ENCODE data around the gene RITA1. TPM values are rescaled to one million over a fixed set of nuclear protein-coding genes. Genes with fewer than 3 reads are reported as not detected.

RITA1 gene
- total RNA-seq, 1 experiment from 2014 or later, result 20.7 TPM

GRCh38 chr12:113235976-113236375 is 50.5 kb downstream of the RITA1 start:
- Histone ChIP-seq H4K20me1 (ENCODE audit: insufficient read depth) (no peaks in the 10 kb centered on the region), H2AFZ (ENCODE audit: low read depth, low read length, poor library complexity, severe bottlenecking) (no peak overlapping the region), H3K9me3 (ENCODE audit: control insufficient read depth in 1 of 2, insufficient read depth in 1 of 2, low read depth in 1 of 2, low read length in 2 of 2) (no peaks in the 10 kb centered on the region), H3K9ac (ENCODE audit: low read length) (no peak overlapping the region), H3K4me2 (ENCODE audit: low read length) (no peak overlapping the region), H3K9me2 (ENCODE audit: insufficient read depth) (no peaks in the 10 kb centered on the region), H3K27ac (ENCODE audit: low read depth, low read length) (no peak overlapping the region), H3K36me3 (ENCODE audit: control insufficient read depth in 1 of 2, insufficient read depth in 2 of 2, low read length in 2 of 2) (peaks cover 0 to 12% of the 10 kb centered on the region in 2 experiments; a peak in 1 of 4 replicates), H3K4me3 (replicated peaks in 1 of 2; ENCODE audit: low read depth in 1 of 2, low read length in 2 of 2) (no peak overlapping the region), H3K79me2 (ENCODE audit: insufficient read depth, low read length) (no peaks in the 10 kb centered on the region), H3K27me3 (ENCODE audit: insufficient read depth, low read length) (no peaks in the 10 kb centered on the region), H3K4me1 (ENCODE audit: control insufficient read depth in 1 of 2, insufficient read depth in 2 of 2, low read length in 2 of 2) (peaks cover 22 to 30% of the 10 kb centered on the region in 2 experiments)
- intact Hi-C loops (cut with micrococcal nuclease), result no loop called here
- RAD21 ChIA-PET (ENCODE audit: low non-redundant PET in 1 of 2, low total read pairs in 2 of 2, uncharacterized antibody in 2 of 2, unreplicated experiment in 2 of 2), result no interaction called here
- TF ChIP-seq RAD21 (IDR thresholded peaks at IDR 0.05; ENCODE audit: low read depth), result no peak
- TF ChIP-seq ZFX (IDR thresholded peaks at IDR 0.05), result no peak
- TF ChIP-seq, protein P1, sequence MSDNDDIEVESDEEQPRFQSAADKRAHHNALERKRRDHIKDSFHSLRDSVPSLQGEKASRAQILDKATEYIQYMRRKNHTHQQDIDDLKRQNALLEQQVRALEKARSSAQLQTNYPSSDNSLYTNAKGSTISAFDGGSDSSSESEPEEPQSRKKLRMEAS (IDR thresholded peaks at IDR 0.05), result no peak
- no peak for TF ChIP-seq ZNF274 (IDR thresholded peaks at IDR 0.05; ENCODE audit: low read depth, low read length)
- no peak for TF ChIP-seq FOSL1 (IDR thresholded peaks at IDR 0.05; ENCODE audit: low read depth)
- TF ChIP-seq SP1 (IDR thresholded peaks at IDR 0.05; ENCODE audit: low read depth), result no peak
- no peak for TF ChIP-seq ELF1 (IDR thresholded peaks at IDR 0.05; ENCODE audit: borderline replicate concordance, low read depth)
- TF ChIP-seq SRF (IDR thresholded peaks at IDR 0.05; ENCODE audit: low read depth), result no peak
- no peak for TF ChIP-seq CTCF (IDR thresholded peaks at IDR 0.05 in 2 of 3, conservative IDR thresholded peaks at IDR 0.05 in 1 of 3; ENCODE audit: borderline replicate concordance in 1 of 3, insufficient read depth in 1 of 3, low read depth in 2 of 3, low read length in 2 of 3)
- no peak for TF ChIP-seq POLR2AphosphoS5 (IDR thresholded peaks at IDR 0.05; ENCODE audit: low read depth, low read length)
- no peak for TF ChIP-seq ZBTB33 (IDR thresholded peaks at IDR 0.05; ENCODE audit: extremely low read depth, insufficient replicate concordance, low read length)
- TF ChIP-seq CEBPB (IDR thresholded peaks at IDR 0.05; ENCODE audit: low read depth), result no peak
- no peak for TF ChIP-seq POLR2A (IDR thresholded peaks at IDR 0.05; ENCODE audit: borderline replicate concordance, extremely low read depth, insufficient read depth, insufficient read length)
- TF ChIP-seq, protein P2, sequence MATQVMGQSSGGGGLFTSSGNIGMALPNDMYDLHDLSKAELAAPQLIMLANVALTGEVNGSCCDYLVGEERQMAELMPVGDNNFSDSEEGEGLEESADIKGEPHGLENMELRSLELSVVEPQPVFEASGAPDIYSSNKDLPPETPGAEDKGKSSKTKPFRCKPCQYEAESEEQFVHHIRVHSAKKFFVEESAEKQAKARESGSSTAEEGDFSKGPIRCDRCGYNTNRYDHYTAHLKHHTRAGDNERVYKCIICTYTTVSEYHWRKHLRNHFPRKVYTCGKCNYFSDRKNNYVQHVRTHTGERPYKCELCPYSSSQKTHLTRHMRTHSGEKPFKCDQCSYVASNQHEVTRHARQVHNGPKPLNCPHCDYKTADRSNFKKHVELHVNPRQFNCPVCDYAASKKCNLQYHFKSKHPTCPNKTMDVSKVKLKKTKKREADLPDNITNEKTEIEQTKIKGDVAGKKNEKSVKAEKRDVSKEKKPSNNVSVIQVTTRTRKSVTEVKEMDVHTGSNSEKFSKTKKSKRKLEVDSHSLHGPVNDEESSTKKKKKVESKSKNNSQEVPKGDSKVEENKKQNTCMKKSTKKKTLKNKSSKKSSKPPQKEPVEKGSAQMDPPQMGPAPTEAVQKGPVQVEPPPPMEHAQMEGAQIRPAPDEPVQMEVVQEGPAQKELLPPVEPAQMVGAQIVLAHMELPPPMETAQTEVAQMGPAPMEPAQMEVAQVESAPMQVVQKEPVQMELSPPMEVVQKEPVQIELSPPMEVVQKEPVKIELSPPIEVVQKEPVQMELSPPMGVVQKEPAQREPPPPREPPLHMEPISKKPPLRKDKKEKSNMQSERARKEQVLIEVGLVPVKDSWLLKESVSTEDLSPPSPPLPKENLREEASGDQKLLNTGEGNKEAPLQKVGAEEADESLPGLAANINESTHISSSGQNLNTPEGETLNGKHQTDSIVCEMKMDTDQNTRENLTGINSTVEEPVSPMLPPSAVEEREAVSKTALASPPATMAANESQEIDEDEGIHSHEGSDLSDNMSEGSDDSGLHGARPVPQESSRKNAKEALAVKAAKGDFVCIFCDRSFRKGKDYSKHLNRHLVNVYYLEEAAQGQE (IDR thresholded peaks at IDR 0.05; ENCODE audit: low read depth), result no peak
- ATAC-seq (no peak), DNase-seq (ENCODE audit: low read depth, low spot score) (no peak)
- CTCF ChIA-PET, result no interaction called here
- POLR2A ChIA-PET, result interaction anchor here (0.7 to 2.5 kb wide), 2 partner anchors 14 to 107 kb away, joined by 3 to 7 read pairs; partner anchors contain the start of gene TPCN1
- BruUV-seq (replicated peaks), result no TSS peak
